K562 (cell line): ENCODE data around the gene METTL8. TPM values are rescaled to one million over a fixed set of nuclear protein-coding genes. Genes with fewer than 3 reads are reported as not detected.

Experiments used
- ATF7 ChIP-seq: fragments of 450-650 bp; IDR thresholded peaks from 2 replicates; pipeline ENCODE4 v1.7.1; 2014; ENCODE audit warnings: mild to moderate bottlenecking, moderate library complexity
- ERF ChIP-seq: fragments of 450-650 bp; formaldehyde crosslinking; IDR thresholded peaks from 2 replicates; pipeline ENCODE4 v1.4.0; 2020; ENCODE audit warnings: mild to moderate bottlenecking, mixed read lengths
- HDAC1 ChIP-seq, 2 experiments: fragments of 450-650 bp; IDR thresholded peaks; 2 replicates each; pipeline ENCODE4 v1.6.1; 2016 to 2017; ENCODE audit warnings: inconsistent platforms in 1 of 2, mild to moderate bottlenecking in 1 of 2, moderate library complexity in 1 of 2
- PHF8 ChIP-seq: fragments of 200-600 bp; sonication (generic); IDR thresholded peaks from 2 replicates; pipeline ENCODE4 v1.6.1; 2012; ENCODE audit warnings: mixed run types, mild to moderate bottlenecking, inconsistent platforms, low read length, moderate library complexity, borderline replicate concordance
- PHTF2 ChIP-seq: fragments of 250-450 bp; sonication (Bioruptor Pico); IDR thresholded peaks from 2 replicates; pipeline ENCODE4 v1.5.0; 2021; ENCODE audit warnings: mild to moderate bottlenecking
- PTBP1 ChIP-seq: fragments of 200-400 bp; formaldehyde crosslinking; IDR thresholded peaks from 2 replicates; pipeline ENCODE4 v1.6.1; 2017; ENCODE audit warnings: low read depth, low read length
- RBM14 ChIP-seq: fragments of 200-400 bp; formaldehyde crosslinking; IDR thresholded peaks from 2 replicates; pipeline ENCODE4 v1.6.1; 2018; ENCODE audit warnings: low read depth, mild to moderate bottlenecking, low read length, moderate library complexity, borderline replicate concordance; ENCODE audit not compliant: insufficient read depth
- SOX6 ChIP-seq: fragments of 450-650 bp; IDR thresholded peaks from 2 replicates; pipeline ENCODE4 v1.6.1; 2014; ENCODE audit warnings: mild to moderate bottlenecking
- ZNF143 ChIP-seq: sonication (generic); formaldehyde crosslinking; IDR thresholded peaks from 2 replicates; pipeline ENCODE4 v1.9.0; 2022; ENCODE audit warnings: mild to moderate bottlenecking, missing genetic modification reagents
- polyA plus RNA-seq, 8 experiments: library from polyadenylated mRNA; depleted of rRNA in 4 of 8; stranded (reverse) in 5 of 8; unstranded in 3 of 8; fragments of >200 nt; fragmentation: Nextera tagmentation in 2 of 8; fragmentation: Illumina TruSeq in 1 of 8; extraction: Ambion mirVana in 2 of 8; extraction: Trizol in 1 of 8; gene quantifications; 2 replicates each; pipeline versions ENCODE4 v1.2.1 to v1.2.3, GENCODE V29; 2011 to 2014; ENCODE audit warnings: inconsistent platforms in 1 of 8, missing spikeins in 1 of 8
- total RNA-seq, 7 experiments: library from RNA; depleted of rRNA in 6 of 7; stranded (reverse); fragments of >200 nt in 6 of 7; fragmentation: Illumina TruSeq in 2 of 7; extraction: Trizol in 2 of 7; gene quantifications; 2 replicates each; pipeline versions ENCODE4 v1.2.1 to v1.2.3, GENCODE V29; 2011 to 2021; ENCODE audit warnings: low replicate concordance in 1 of 7
- TF ChIP-seq, protein P1 (sequence below): fragments of 450-650 bp; formaldehyde crosslinking; conservative IDR thresholded peaks from 2 replicates; pipeline ENCODE4 v1.4.0; 2022; ENCODE audit warnings: mild to moderate bottlenecking, missing genetic modification characterization
- TF ChIP-seq, protein P2 (sequence below): sonication (generic); formaldehyde crosslinking; IDR thresholded peaks from 2 replicates; pipeline ENCODE4 v1.8.1; 2023; ENCODE audit warnings: mild to moderate bottlenecking, missing genetic modification reagents
- TF ChIP-seq, protein P3 (sequence below): fragments of 250-450 bp; sonication (Bioruptor Pico); IDR thresholded peaks from 2 replicates; pipeline ENCODE4 v1.9.0; 2021; ENCODE audit warnings: mild to moderate bottlenecking
- TF ChIP-seq, protein P4 (sequence below), 3 experiments: IDR thresholded peaks in 2 of 3; conservative IDR thresholded peaks in 1 of 3; 2 replicates each; pipeline ENCODE4 v1.5.1; 2011 to 2012; ENCODE audit warnings: low read length in 3 of 3, mild to moderate bottlenecking in 3 of 3, control low read depth in 2 of 3, improper control_type of control experiment in 1 of 3, inconsistent platforms in 1 of 3, low read depth in 1 of 3, mixed read lengths in 1 of 3, moderate library complexity in 1 of 3; ENCODE audit not compliant: insufficient read depth in 2 of 3
- TF ChIP-seq, protein P5 (sequence below): fragments of 250-450 bp; sonication (Bioruptor Pico); IDR thresholded peaks from 2 replicates; pipeline ENCODE4 v1.4.0; 2020; ENCODE audit warnings: borderline replicate concordance

The METTL8 gene
- total and polyA plus RNA-seq, 9 of the 15 experiments (the other 6 are each of a cell fraction or from before 2014, with no cell fraction given) = 12.9 to 52.6 (median 33.7) TPM

DNA sequence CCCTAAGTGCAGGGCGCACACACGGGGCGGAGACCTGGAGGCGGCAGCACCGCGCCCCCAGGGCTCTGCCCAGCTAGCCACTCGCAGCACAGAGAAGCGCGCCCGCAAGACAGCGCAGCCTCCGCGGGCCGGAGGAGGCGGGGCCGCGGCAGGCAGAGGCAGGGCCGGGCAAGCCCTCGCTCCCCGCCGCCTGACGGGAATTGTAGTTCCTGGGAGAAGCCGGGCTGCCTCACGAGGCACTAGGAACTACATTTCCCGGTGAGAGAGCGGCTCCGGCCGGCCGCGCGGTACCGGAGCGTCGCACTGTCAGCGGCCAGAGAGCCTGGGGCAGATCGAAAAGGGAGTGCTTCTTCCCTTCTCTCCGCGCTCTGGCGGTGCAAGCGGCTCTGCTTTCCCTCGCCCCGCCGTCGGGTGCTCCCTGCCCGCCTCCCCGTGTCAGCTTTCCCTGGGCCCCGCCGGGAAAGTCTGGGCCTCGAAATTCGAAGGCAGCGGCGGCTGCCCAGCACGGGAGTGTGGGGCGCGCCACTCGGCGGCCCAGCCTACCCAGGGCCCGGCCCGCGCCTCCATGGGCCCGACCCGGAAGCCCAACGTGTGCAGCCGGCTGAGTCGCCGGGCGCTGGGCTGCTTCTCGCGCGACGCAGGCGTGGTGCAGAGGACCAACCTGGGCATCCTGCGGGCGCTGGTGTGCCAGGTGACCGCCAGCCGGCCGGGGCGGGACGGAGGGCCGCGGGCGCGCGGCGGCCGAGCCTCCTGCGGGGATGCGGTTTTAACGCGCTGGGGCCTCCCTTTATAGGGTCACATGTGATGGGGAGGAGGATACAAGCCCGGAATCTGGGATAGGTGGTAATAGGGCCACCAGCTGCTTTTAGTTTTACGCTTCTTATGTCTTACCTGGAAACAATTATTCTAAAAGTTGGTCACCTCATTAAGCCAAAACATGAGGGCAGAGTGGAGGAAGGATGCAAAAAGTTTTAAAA, 511 bp upstream of the METTL8 start, which contains the start of gene DCAF17 (continued):
- TF ChIP-seq ERF (CRISPR knock-in tag) (0 out of 2 replicates have a peak, but pooled peaks have one; percentile 62), PHF8 (peak; percentile 96), HDAC1 (IDR thresholded peaks at IDR 0.05) (peak in 1 of 2 experiments; percentile 90; a peak in 2 of 4 replicates), ZNF143 (CRISPR knock-in tag) (peak; percentile 97), PTBP1 (peak; percentile 68; the same call in 1 of the 2 replicates), RBM14 (peak; percentile 88; the same call in 1 of the 2 replicates), ATF7 (peak; percentile 90), SOX6 (0 out of 2 replicates have a peak, but pooled peaks have one; percentile 62), PHTF2 (CRISPR knock-in tag) (no peak)
- TF ChIP-seq, protein P1, sequence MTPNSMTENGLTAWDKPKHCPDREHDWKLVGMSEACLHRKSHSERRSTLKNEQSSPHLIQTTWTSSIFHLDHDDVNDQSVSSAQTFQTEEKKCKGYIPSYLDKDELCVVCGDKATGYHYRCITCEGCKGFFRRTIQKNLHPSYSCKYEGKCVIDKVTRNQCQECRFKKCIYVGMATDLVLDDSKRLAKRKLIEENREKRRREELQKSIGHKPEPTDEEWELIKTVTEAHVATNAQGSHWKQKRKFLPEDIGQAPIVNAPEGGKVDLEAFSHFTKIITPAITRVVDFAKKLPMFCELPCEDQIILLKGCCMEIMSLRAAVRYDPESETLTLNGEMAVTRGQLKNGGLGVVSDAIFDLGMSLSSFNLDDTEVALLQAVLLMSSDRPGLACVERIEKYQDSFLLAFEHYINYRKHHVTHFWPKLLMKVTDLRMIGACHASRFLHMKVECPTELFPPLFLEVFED = 0 out of 2 replicates have a peak, but pooled peaks have one; percentile 68
- TF ChIP-seq, protein P2, sequence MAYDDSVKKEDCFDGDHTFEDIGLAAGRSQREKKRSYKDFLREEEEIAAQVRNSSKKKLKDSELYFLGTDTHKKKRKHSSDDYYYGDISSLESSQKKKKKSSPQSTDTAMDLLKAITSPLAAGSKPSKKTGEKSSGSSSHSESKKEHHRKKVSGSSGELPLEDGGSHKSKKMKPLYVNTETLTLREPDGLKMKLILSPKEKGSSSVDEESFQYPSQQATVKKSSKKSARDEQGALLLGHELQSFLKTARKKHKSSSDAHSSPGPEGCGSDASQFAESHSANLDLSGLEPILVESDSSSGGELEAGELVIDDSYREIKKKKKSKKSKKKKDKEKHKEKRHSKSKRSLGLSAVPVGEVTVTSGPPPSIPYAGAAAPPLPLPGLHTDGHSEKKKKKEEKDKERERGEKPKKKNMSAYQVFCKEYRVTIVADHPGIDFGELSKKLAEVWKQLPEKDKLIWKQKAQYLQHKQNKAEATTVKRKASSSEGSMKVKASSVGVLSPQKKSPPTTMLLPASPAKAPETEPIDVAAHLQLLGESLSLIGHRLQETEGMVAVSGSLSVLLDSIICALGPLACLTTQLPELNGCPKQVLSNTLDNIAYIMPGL (CRISPR knock-in tag) = 0 out of 2 replicates have a peak, but pooled peaks have one; percentile 56
- TF ChIP-seq, protein P3, sequence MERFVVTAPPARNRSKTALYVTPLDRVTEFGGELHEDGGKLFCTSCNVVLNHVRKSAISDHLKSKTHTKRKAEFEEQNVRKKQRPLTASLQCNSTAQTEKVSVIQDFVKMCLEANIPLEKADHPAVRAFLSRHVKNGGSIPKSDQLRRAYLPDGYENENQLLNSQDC (CRISPR knock-in tag) = peak; percentile 62; the same call in 1 of the 2 replicates
- TF ChIP-seq, protein P4, sequence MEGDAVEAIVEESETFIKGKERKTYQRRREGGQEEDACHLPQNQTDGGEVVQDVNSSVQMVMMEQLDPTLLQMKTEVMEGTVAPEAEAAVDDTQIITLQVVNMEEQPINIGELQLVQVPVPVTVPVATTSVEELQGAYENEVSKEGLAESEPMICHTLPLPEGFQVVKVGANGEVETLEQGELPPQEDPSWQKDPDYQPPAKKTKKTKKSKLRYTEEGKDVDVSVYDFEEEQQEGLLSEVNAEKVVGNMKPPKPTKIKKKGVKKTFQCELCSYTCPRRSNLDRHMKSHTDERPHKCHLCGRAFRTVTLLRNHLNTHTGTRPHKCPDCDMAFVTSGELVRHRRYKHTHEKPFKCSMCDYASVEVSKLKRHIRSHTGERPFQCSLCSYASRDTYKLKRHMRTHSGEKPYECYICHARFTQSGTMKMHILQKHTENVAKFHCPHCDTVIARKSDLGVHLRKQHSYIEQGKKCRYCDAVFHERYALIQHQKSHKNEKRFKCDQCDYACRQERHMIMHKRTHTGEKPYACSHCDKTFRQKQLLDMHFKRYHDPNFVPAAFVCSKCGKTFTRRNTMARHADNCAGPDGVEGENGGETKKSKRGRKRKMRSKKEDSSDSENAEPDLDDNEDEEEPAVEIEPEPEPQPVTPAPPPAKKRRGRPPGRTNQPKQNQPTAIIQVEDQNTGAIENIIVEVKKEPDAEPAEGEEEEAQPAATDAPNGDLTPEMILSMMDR (IDR thresholded peaks at IDR 0.05 in 2 of 3, conservative IDR thresholded peaks at IDR 0.05 in 1 of 3; ENCODE audit: insufficient read depth in 2 of 3, low read depth in 1 of 3, low read length in 3 of 3) = 0 out of 6 replicates have a peak, but pooled peaks of 1 of the 3 experiments have one; percentile 8
- TF ChIP-seq, protein P5, sequence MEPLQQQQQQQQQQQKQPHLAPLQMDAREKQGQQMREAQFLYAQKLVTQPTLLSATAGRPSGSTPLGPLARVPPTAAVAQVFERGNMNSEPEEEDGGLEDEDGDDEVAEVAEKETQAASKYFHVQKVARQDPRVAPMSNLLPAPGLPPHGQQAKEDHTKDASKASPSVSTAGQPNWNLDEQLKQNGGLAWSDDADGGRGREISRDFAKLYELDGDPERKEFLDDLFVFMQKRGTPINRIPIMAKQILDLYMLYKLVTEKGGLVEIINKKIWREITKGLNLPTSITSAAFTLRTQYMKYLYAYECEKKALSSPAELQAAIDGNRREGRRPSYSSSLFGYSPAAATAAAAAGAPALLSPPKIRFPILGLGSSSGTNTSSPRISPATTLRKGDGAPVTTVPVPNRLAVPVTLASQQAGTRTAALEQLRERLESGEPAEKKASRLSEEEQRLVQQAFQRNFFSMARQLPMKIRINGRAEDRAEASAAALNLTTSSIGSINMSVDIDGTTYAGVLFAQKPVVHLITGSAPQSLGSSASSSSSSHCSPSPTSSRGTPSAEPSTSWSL (CRISPR knock-in tag) = peak; percentile 37; the same call in 1 of the 2 replicates
